HAP-1 (cell line): ENCODE data around the gene FLNA.

Source experiments
- DNase-seq, 2 experiments: peaks; one replicate each; pipeline ENCODE4 v3.0.0-alpha.2; 2016 to 2020; ENCODE audit warnings: low spot score in 2 of 2
- H3K27me3 ChIP-seq: fragments of 250-450 bp; sonication (Bioruptor Pico); 2 replicates; pipeline ENCODE4 v1.5.1; 2020; ENCODE audit warnings: low read depth, mild to moderate bottlenecking, moderate library complexity
- H3K36me3 ChIP-seq: fragments of 250-450 bp; sonication (Bioruptor Pico); replicated peaks from 2 replicates; pipeline ENCODE4 v1.5.1; 2020; ENCODE audit warnings: mild to moderate bottlenecking
- H3K4me1 ChIP-seq: fragments of 250-450 bp; sonication (Bioruptor Pico); 2 replicates; pipeline ENCODE4 v1.5.1; 2020; ENCODE audit warnings: mild to moderate bottlenecking
- H3K4me3 ChIP-seq: fragments of 250-450 bp; sonication (Bioruptor Pico); 2 replicates; pipeline ENCODE4 v1.5.1; 2020; ENCODE audit warnings: mild to moderate bottlenecking, moderate library complexity
- H3K9me3 ChIP-seq: fragments of 250-450 bp; sonication (Bioruptor Pico); 2 replicates; pipeline ENCODE4 v1.5.1; 2020; ENCODE audit warnings: mild to moderate bottlenecking, moderate library complexity
- in situ Hi-C: fragments of 300-500 bp; cut with MboI; formaldehyde crosslinking; loops from 3 replicates; pipeline ENCODE4 v1.14.3; 2020; ENCODE audit warnings: low sequenced_read_pairs, inconsistent platforms, mixed read lengths

The FLNA gene

GRCh38 chrX:154355776-154356140, 18.7 kb downstream of the FLNA start:
- H3K4me3 ChIP-seq: no peak overlapping the region

DNA sequence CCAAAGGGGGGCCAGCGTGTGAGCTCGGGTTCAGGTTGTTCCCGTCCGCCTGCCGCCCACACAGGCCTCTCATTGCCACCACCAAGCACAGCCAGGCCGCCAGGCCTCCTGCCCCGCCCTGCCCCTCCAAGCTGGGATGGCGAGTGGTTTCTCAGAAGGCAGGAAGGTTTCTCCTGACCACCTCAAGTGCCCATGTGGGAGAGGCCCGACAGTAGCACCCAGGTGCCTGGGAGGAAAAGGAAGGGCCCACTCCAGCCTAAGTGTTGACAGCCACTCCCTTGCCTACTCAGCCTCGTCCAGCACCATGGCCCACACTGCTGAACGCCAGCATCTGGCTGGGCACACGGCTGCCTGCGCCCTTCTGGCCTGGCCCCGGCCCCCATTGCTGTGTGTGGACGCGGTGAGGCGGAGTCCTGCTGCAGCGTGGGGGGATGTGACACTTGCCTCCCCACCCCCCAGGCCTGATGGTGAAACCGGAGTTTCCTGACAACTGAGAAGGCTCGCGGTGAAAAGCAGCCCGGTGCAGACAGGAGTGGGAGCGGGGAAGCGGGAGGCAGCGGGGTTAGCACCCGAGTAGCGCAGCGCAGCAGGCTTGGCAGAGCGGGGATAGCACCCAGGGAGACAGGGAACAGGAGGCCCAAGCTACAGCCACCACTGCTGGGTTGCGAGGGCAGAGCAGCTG, 19.2 kb downstream of the FLNA start:
- no peak for DNase-seq
- no peaks in the 10 kb centered on the region for H3K27me3 ChIP-seq
- no peaks in the 10 kb centered on the region for H3K4me1 ChIP-seq
- peaks cover 100% of the 10 kb centered on the region for H3K36me3 ChIP-seq
- in situ Hi-C loops: loop anchor here (25.0 kb wide), 1 partner anchor 182 kb away; the partner anchor contains the start of genes G6PD and IKBKG
- H3K9me3 ChIP-seq: no peaks in the 10 kb centered on the region
- no peak overlapping the region for H3K4me3 ChIP-seq

More at GRCh38 chrX:154355776-154356140, 18.7 kb downstream of the FLNA start:
- DNase-seq: no peak
- Histone ChIP-seq H3K9me3 (no peaks in the 10 kb centered on the region), H3K4me1 (no peaks in the 10 kb centered on the region), H3K27me3 (no peaks in the 10 kb centered on the region), H3K36me3 (peaks cover 100% of the 10 kb centered on the region)
- in situ Hi-C loops: loop anchor here (25.0 kb wide), 1 partner anchor 182 kb away; the partner anchor contains the start of genes G6PD and IKBKG

DNA sequence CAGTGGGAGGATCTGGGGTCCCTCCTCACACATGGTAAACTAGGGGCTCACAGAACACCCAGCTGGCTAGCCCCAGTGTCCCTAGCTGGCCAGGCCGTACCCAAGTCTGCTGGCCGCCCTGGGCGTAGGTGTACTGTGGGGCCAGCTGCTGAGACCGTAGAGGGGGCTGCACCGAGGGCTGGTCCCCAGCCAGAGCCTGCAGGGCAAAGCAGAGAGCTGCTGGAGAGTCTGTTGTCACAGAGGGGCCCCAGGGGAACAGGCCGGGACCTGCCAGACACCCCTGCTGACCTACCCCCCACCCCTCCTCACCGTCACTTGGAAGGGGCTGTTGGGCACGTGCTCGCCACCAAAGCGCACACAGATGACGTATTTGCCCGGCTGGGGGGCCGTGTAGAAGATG, 19.9 kb downstream of the FLNA start:
- peaks cover 100% of the 10 kb centered on the region for H3K36me3 ChIP-seq

DNA sequence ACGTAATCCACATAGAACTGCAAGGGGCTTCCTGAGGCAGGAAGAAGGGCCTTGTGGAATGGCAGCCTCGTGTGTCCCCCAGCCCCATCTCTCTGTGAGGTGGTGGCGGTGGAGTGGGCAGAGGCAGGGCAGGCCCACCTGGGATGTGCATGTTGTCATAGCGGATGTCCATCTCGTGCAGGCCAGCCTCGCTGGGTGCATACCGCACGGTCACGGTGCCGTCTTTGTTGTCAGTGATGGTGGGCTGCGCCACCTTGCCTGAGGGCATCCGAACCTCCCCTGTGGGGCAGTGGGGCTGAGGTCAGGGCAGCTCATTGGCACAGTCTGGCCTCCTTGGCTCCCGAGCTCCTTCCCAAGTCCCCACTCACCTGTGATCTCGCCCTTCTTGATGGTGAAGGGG, 20.4 kb downstream of the FLNA start:
- no peaks in the 10 kb centered on the region for H3K4me1 ChIP-seq
- H3K27me3 ChIP-seq: no peaks in the 10 kb centered on the region
- in situ Hi-C loops: loop anchor here (25.0 kb wide), 1 partner anchor 183 kb away; the partner anchor contains the start of genes G6PD and IKBKG
- peaks cover 100% of the 10 kb centered on the region for H3K36me3 ChIP-seq
- no peaks in the 10 kb centered on the region for H3K9me3 ChIP-seq
- DNase-seq: no peak
- no peak overlapping the region for H3K4me3 ChIP-seq

More for the DNA sequence above, 19.9 kb downstream of the FLNA start:
- Histone ChIP-seq H3K4me1 (no peaks in the 10 kb centered on the region), H3K4me3 (no peak overlapping the region), H3K27me3 (no peaks in the 10 kb centered on the region), H3K9me3 (no peaks in the 10 kb centered on the region)
- in situ Hi-C loops: loop anchor here (25.0 kb wide), 1 partner anchor 183 kb away; the partner anchor contains the start of genes G6PD and IKBKG
- DNase-seq: no peak

DNA sequence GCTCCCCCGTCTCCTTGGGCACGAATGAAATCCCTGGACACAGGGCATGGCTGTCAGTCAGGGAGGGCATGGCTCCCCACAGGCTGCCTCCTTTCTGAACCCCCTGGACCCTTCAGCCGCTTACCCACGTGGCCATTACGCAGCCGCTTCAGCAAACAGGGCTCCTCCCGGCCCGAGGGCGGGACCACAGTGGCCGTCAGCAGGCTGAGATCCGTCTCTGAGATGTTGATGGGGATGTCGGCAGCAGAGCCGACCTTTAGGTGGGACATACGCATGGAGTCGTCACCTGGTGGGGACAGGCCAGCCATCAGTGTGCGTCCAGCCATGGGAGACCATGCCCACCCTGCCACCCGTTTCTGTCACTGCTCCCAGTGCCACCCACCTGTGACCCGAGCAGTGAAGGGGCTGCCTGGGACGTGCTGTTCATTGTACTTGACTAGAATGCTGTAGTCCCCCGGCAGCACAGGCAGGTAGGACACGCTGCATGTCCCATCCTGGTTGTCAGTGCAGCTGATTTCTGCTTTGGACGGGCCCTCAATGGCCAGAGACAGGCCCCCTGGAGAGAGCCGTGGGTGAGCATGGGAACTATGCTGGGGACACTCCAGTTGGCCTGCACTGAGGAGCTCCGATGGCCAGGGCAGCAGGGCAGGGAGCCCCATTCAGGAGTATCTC, 21.1 kb downstream of the FLNA start:
- Histone ChIP-seq H3K27me3 (no peaks in the 10 kb centered on the region), H3K9me3 (no peaks in the 10 kb centered on the region), H3K4me1 (no peaks in the 10 kb centered on the region), H3K36me3 (peaks cover 100% of the 10 kb centered on the region), H3K4me3 (no peak overlapping the region)
- in situ Hi-C loops: loop anchor here (25.0 kb wide), 1 partner anchor 184 kb away; the partner anchor contains the start of genes G6PD and IKBKG
- no peak for DNase-seq

DNA sequence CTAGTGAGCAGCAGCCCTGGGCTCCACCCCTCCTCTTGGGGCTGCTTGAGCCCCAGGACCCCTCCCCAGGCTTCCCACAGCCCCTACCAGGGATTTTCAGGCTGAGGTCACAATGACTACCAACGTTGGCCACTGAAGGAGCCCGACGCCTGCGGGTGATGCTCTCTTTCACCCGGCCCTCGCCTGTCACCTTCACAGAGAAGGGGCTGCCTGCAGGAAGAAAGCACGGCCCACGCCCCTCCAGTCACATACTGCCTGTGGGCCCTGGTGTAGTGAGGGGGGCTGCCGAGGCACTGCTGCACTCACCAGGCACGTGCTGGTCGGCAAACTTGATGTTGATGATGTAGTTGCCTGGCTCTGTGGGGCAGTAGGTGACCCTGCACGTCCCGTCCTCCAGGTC, 22.0 kb downstream of the FLNA start:
- in situ Hi-C loops: loop anchor here (25.0 kb wide), 1 partner anchor 185 kb away; the partner anchor contains the start of genes G6PD and IKBKG
- peaks cover 95% of the 10 kb centered on the region for H3K36me3 ChIP-seq
- H3K27me3 ChIP-seq: no peaks in the 10 kb centered on the region
- no peak for DNase-seq
- no peak overlapping the region for H3K4me3 ChIP-seq
- no peaks in the 10 kb centered on the region for H3K4me1 ChIP-seq
- H3K9me3 ChIP-seq: no peaks in the 10 kb centered on the region

GRCh38 chrX:154352012-154352401, 22.4 kb downstream of the FLNA start:
- DNase-seq: no peak
- in situ Hi-C loops: loop anchor here (25.0 kb wide), 1 partner anchor 185 kb away; the partner anchor contains the start of genes G6PD and IKBKG
- Histone ChIP-seq H3K4me3 (no peak overlapping the region), H3K4me1 (no peaks in the 10 kb centered on the region), H3K9me3 (no peaks in the 10 kb centered on the region), H3K27me3 (no peaks in the 10 kb centered on the region), H3K36me3 (peaks cover 90% of the 10 kb centered on the region)

DNA sequence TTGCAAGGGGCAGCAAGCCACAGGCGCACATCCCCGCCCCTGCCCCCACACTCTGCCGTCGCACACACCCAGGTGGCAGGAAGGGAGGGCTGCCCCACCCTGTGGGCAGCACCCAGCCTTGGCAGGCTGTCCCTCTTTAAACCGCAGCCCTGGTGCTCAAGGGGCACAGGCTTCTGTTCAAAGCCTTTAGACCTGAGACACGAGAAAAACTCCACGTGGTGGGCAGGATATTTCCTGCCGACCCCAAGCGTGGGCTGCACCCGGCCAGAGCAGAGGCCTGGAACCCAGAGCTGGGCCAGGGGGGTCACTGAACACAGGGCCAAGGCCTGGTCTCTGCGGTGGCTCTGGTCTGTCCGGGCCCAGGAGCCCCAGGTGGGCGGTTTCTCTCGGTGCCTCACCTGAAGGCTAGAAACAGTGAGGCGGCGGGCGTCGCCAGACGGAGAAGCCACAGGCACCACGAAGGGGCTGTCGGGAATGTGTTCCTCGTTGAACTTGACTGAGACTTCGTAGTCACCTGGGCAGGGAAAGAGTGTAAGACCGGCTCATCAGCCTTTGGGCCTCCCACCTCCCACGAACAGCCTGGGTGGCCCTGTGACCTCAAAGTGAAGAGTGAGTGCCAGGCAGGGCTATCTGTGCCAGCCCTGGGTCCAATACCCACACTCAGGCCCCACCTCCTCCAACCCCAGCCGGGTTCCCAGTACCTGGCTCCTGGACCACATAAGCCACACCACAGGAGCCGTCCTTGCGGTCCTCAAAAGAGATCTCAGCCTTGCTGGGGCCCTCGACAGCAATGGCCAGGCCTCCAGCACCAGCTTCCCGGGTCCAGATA, 23.0 kb downstream of the FLNA start:
- Histone ChIP-seq H3K36me3 (peaks cover 84% of the 10 kb centered on the region), H3K4me3 (no peak overlapping the region), H3K27me3 (no peaks in the 10 kb centered on the region), H3K4me1 (no peaks in the 10 kb centered on the region), H3K9me3 (no peaks in the 10 kb centered on the region)
- no peak for DNase-seq
- in situ Hi-C loops: loop anchor here (25.0 kb wide), 1 partner anchor 186 kb away; the partner anchor contains the start of genes G6PD and IKBKG

DNA sequence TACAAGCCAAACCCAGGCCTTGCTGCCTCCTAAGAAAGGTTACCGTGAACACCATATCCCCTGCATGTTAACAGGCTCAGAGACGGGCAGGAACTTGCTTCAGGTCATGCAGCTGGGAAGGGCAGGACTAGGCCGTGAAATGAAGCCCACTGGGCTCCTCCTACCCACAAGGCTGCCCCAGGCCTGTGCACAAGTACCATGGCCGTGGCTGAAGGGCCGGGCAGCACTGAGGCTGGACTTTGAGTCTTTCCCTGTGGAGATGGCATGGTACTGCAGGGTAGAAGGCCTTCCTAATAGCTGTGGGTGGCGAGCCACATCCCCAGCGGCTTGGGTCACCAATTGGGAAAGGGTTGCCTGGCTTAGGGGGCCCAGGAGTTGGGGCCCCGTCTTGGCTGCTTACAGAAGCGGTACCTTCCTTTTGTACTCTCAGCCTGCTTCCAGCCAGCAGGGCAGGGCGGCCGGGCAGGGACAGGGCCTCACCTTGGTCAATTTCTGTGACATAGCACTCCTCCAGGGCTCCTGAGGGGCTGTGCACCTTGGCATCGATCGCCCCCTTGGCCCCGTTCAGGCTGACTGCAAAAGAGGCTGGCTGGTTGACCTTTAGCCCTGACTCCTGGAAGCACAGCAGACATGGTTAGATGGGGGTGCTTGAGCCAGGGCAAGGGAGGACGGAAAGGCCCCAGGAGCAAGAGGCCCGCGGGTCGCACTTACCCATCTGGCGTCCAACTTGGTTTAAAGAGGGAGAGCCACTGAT, 23.8 kb downstream of the FLNA start:
- in situ Hi-C loops: loop anchor here (25.0 kb wide), 1 partner anchor 187 kb away; the partner anchor contains the start of genes G6PD and IKBKG
- H3K4me3 ChIP-seq: no peak overlapping the region
- H3K27me3 ChIP-seq: no peaks in the 10 kb centered on the region
- no peak for DNase-seq
- H3K36me3 ChIP-seq: peaks cover 76% of the 10 kb centered on the region
- H3K9me3 ChIP-seq: no peaks in the 10 kb centered on the region
- no peaks in the 10 kb centered on the region for H3K4me1 ChIP-seq

DNA sequence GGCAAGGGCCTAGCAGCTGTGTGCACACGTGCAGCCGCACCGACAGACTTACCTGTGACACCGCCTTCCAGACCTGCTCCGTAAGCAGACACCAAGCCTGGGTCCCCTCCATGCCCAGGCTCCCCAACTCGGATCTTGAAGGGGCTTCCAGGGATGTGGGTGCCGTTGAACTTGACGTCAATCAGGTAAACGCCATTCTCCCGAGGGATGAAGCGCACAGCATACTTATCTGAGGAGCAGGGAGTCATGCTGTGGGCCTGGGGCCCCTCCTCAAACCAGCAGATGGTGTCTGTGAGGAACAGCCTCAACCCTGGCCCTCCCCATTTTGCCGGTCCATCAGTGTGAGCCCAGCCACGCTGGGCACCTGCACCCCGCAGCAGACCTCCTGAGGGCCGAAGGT, 24.5 kb downstream of the FLNA start:
- Histone ChIP-seq H3K4me3 (no peak overlapping the region), H3K9me3 (no peaks in the 10 kb centered on the region), H3K4me1 (no peaks in the 10 kb centered on the region), H3K27me3 (no peaks in the 10 kb centered on the region), H3K36me3 (peaks cover 70% of the 10 kb centered on the region)
- in situ Hi-C loops: loop anchor here (25.0 kb wide), 3 partner anchors 187 to 1413 kb away; partner anchors contain the start of genes G6PD, IKBKG and IRAK1
- DNase-seq: no peak

- Histone ChIP-seq H3K36me3 (peaks cover 65% of the 10 kb centered on the region), H3K4me3 (no peak overlapping the region), H3K27me3 (no peaks in the 10 kb centered on the region), H3K9me3 (no peaks in the 10 kb centered on the region), H3K4me1 (no peaks in the 10 kb centered on the region)
- in situ Hi-C loops: loop anchor here (25.0 kb wide), 2 partner anchors 337 to 1412 kb away; partner anchors contain the start of gene IRAK1
- DNase-seq: no peak
Observed at GRCh38 chrX:154349359-154349935, 25.0 kb downstream of the FLNA start.

DNA sequence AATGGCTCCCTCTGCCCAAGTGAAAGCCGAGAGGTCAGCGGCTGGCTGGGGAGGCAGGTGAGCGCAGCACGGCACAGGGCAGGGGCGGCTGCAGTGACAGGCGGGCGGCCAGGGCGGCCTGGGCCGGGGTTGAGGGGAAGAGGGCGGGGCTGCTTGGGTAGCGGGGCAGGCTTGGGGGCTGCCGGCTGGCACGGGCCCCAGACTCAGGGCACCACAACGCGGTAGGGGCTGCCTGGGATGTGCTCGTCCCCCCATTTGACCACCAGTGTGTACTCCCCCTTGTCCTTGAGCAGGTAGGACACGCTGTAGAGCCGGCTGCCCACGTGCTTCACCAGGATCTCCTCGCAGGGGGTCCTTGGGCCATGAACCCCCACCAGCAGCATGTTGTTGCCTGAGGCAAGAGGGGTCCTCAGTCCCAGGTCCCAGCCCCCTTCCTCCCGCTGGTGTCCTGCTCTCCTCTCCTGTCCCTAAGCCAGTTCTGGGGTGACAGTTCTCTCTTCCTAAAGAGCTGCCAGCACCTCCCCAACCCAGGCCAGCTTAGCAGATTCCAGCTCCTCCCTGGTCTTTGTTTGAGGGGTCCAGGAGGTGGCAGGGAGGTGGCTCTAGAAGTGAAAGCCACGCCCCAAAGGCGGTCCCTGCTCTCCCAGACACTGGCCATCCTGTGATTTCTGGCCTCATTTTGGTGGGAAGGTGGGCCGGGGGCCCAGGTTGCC, 25.6 kb downstream of the FLNA start:
- peaks cover 58% of the 10 kb centered on the region for H3K36me3 ChIP-seq

More for the DNA sequence above, 25.6 kb downstream of the FLNA start:
- H3K27me3 ChIP-seq: no peaks in the 10 kb centered on the region
- H3K9me3 ChIP-seq: no peaks in the 10 kb centered on the region
- no peaks in the 10 kb centered on the region for H3K4me1 ChIP-seq
- no peak for DNase-seq
- in situ Hi-C loops: loop anchor here (25.0 kb wide), 2 partner anchors 337 to 1412 kb away; partner anchors contain the start of gene IRAK1
- no peak overlapping the region for H3K4me3 ChIP-seq
